Measurements from ENCODE around the gene FANCF.

The FANCF gene

GRCh38 chr11:22624742-22625447 is 728 bp downstream of the FANCF start:
- DNase-seq, result peak in 5 of 6 experiments; percentile 44 to 89 (median 62)

DNA sequence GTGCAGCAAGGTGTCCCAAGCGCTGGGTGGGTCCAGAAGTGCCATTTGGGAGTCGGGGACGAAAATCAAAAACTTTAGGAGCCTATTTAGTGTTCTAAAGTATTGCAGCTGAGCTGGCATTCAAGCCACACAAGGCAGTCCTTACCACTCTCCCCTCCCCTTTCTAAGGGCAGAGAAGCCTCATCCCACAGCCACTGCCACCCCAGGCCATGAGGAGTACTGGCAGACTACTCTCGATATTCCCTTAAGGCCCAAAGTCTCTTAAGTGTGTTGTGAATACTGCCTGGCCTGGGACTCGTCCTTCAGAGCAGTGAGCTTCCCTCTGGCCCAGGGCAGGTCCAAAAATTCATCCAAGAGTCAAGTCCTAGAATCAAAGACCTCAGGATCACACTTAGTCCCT is 7.8 kb downstream of the FANCF start:
- DNase-seq, result no peak

DNA sequence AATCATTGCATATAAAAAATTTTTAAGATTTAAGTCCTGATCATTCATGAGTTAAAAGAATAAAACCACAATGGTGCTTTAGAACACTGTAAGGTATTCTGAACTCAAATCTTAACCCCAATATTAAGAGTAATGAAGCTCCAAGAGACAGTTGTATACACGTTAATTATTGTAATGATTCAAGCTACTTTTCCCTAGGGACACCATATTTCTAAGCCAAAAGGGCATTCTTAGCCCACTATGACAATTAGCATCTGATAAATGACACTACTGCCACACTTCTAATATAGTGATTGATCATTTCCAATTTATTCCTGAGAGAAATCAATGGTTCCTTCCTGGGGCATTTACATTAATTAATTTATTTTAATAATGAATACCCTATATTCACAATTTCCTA is 21.7 kb downstream of the FANCF start:
- no peak for DNase-seq

GRCh38 chr11:22602504-22602903 is 23.1 kb downstream of the FANCF start:
- no peak for DNase-seq

GRCh38 chr11:22599458-22599857 is 26.2 kb downstream of the FANCF start:
- DNase-seq, result no peak

DNA sequence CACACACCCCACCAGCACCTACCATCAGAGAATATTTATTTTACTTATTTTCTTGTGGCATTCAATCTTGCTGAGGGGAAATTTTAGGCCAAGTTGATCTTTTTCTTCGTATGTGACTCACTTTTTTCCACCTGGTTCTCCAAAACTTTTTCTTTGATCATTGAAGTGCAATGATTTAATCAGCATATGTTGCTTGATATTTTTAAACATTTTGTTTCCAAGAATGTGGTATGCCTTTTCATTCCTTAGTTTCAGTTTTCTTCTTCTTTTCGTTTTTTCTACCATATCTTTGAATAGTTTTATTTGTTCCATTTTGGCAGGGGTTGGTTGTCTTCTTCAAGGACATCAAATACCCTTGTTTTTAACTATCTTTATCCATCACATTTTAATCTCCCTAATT is 28.6 kb downstream of the FANCF start:
- DNase-seq, result no peak

DNA sequence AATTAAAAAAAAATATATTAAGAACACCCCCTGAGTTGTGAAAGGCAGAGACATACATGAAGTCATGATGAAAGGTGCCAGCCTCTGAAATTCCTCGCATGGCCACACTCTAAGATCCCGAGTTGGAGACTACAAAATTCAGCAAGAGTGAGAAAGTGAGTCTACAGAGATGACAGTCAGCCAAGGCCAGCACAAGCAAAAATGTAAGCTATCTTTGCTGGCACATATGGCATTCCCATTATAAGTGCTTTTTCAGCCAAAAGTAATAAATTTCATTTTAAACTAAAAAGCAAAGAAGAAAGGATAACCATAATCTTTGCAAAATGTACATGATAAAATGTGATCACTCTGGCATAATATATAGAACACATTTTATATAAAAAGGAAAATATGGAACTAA is 40.6 kb downstream of the FANCF start:
- DNase-seq, result no peak

DNA sequence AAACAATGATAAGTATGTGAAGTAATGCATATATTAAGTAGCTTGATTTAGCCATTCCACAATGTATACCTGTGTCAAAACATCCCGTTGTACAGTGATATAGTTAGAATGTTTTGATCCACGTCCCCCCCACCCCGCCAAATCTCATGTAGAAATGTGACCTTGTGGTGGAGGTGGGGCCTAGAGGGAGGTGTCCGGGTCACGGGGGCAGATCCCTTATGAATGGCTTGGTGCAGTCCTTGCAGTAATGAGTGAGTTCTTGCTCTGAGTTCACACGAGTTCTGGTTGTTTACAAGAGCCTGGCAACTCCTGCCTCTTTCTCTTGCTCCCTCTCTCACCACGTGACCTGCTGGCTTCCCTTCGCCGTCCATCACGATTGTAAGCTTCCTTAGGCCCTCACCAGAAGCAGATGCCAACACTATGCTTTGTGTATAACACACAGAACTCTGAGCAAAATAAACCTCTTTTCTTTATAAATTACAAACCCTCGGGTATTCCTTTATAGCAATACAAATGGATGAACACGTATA is 41.6 kb downstream of the FANCF start:
- DNase-seq, result no peak

GRCh38 chr11:22582151-22582410 is 43.5 kb downstream of the FANCF start:
- no peak for DNase-seq

DNA sequence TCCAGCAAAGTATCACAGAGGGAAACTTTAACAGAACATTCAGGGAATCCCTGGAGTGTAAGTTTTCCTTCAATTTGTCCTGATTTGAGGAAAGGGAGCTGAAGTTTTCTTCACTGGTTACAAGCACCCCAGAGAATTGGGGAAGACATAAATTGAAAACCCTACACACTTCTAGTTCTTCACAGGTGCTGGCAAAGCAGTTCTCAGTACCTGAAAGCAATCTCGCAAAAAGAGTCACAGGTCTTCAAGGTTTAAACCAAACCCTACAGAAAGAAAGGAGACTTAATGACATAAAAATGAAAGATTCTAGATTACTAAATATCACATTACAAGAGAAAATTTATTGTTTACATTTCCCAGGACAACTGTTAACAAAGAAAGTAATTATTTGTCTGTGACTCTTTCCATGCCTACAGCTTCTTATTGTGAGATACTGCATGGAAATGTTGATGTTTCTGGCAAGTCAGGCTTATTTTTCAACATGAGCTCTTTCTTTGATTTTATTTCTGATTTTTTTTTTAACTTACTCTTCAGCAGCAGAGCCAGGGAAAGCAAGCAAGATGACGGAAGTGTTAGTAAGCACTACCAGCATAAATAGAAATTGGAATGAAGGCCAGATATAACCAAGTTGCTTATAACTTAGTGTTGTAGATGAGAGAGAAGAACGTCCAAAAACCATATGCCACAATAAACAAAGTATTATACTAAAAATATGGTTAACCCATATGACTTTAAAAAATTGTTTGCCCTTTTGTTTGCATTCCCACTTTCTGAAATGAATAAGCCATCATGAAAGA is 44.1 kb downstream of the FANCF start:
- no peak for DNase-seq

DNA sequence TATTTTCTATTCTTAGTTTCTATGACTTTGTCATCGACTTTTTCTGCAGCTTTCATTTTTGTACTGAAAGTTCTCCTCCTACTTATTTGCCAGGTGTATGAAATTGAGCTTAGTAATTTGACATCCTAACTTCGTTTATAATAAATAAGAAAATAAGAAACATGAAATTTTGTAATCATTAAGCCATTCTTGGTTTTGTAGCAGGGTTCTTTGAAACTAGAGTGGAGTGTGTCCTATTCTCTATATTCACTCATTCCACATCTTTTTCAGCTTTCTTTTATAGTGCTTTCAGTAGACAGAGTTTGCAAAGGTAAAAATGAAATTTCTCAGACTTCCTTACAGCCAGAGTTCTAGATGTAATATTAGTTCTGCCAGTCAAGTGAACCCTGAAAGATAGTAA is 47.8 kb downstream of the FANCF start:
- no peak for DNase-seq
